ENCODE measurements around the gene NEDD8.

DNA sequence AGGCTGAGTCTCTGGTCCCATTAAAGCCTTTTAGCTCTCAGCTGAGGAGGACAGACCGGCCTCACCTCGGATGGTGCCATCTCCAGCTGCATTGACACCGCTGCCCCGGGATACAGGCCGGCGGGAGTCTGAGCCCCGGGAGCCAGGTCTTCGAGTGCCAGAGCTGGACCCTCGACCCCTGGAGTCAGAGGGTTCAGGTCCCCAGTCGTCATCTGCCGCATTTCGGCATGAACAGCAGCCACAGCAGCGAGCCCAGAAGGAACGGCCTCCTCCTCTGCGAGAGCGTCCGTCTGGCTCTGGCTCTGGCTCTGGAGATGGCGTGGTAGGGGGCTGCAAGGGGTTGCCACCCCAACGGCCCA is 29.8 kb upstream of the NEDD8 start:
- TF ChIP-seq, protein P1, sequence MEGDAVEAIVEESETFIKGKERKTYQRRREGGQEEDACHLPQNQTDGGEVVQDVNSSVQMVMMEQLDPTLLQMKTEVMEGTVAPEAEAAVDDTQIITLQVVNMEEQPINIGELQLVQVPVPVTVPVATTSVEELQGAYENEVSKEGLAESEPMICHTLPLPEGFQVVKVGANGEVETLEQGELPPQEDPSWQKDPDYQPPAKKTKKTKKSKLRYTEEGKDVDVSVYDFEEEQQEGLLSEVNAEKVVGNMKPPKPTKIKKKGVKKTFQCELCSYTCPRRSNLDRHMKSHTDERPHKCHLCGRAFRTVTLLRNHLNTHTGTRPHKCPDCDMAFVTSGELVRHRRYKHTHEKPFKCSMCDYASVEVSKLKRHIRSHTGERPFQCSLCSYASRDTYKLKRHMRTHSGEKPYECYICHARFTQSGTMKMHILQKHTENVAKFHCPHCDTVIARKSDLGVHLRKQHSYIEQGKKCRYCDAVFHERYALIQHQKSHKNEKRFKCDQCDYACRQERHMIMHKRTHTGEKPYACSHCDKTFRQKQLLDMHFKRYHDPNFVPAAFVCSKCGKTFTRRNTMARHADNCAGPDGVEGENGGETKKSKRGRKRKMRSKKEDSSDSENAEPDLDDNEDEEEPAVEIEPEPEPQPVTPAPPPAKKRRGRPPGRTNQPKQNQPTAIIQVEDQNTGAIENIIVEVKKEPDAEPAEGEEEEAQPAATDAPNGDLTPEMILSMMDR (IDR thresholded peaks at IDR 0.05; ENCODE audit: poor library complexity, severe bottlenecking), result no peak
- no peak for TF ChIP-seq MXI1 (conservative IDR thresholded peaks at IDR 0.05; ENCODE audit: poor library complexity, severe bottlenecking)
- TF ChIP-seq POLR2AphosphoS5 (IDR thresholded peaks at IDR 0.05), result no peak
